ENCODE results near the gene REEP3.

- TF ChIP-seq, protein P1, sequence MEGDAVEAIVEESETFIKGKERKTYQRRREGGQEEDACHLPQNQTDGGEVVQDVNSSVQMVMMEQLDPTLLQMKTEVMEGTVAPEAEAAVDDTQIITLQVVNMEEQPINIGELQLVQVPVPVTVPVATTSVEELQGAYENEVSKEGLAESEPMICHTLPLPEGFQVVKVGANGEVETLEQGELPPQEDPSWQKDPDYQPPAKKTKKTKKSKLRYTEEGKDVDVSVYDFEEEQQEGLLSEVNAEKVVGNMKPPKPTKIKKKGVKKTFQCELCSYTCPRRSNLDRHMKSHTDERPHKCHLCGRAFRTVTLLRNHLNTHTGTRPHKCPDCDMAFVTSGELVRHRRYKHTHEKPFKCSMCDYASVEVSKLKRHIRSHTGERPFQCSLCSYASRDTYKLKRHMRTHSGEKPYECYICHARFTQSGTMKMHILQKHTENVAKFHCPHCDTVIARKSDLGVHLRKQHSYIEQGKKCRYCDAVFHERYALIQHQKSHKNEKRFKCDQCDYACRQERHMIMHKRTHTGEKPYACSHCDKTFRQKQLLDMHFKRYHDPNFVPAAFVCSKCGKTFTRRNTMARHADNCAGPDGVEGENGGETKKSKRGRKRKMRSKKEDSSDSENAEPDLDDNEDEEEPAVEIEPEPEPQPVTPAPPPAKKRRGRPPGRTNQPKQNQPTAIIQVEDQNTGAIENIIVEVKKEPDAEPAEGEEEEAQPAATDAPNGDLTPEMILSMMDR (IDR thresholded peaks at IDR 0.05), result no peak
- no peak for TF ChIP-seq ZFX (IDR thresholded peaks at IDR 0.05; ENCODE audit: borderline replicate concordance)
These were observed 62.9 kb downstream of the REEP3 start for GRCh38 chr10:63583909-63584724.
